ENCODE measurements around the gene PDE4C.

Gene PDE4C

GRCh38 chr19:18191640-18192062 lies 34.6 kb downstream of the PDE4C start:
- TF ChIP-seq, protein P1, sequence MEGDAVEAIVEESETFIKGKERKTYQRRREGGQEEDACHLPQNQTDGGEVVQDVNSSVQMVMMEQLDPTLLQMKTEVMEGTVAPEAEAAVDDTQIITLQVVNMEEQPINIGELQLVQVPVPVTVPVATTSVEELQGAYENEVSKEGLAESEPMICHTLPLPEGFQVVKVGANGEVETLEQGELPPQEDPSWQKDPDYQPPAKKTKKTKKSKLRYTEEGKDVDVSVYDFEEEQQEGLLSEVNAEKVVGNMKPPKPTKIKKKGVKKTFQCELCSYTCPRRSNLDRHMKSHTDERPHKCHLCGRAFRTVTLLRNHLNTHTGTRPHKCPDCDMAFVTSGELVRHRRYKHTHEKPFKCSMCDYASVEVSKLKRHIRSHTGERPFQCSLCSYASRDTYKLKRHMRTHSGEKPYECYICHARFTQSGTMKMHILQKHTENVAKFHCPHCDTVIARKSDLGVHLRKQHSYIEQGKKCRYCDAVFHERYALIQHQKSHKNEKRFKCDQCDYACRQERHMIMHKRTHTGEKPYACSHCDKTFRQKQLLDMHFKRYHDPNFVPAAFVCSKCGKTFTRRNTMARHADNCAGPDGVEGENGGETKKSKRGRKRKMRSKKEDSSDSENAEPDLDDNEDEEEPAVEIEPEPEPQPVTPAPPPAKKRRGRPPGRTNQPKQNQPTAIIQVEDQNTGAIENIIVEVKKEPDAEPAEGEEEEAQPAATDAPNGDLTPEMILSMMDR (IDR thresholded peaks at IDR 0.05) = no peak
- TF ChIP-seq ZFX (IDR thresholded peaks at IDR 0.05; ENCODE audit: borderline replicate concordance) = no peak
- peak overlapping the region; percentile 90 for H3K27ac ChIP-seq

DNA sequence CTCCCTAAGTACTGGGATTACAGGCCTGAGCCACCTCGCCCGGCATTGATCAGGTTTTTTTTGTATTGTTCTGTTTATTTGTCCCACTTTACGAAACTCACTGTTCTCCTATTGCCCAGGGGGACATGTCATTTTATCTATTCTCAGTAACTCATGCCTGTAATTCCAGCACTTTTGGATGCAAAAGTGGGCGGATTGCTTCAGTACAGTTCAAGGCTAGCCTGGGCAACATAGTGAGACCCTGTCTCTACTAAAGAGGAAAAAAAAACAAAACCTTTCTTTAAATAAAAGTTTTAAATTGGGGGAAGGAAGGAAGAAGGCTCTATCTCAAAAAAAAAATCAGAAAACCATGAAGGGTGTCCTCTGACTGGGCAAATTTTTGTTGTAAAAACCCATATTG lies 36.0 kb downstream of the PDE4C start:
- no peak overlapping the region for H3K27ac ChIP-seq
- no peak for TF ChIP-seq ZFX (IDR thresholded peaks at IDR 0.05; ENCODE audit: borderline replicate concordance)
- TF ChIP-seq, protein P1 (IDR thresholded peaks at IDR 0.05) = no peak

DNA sequence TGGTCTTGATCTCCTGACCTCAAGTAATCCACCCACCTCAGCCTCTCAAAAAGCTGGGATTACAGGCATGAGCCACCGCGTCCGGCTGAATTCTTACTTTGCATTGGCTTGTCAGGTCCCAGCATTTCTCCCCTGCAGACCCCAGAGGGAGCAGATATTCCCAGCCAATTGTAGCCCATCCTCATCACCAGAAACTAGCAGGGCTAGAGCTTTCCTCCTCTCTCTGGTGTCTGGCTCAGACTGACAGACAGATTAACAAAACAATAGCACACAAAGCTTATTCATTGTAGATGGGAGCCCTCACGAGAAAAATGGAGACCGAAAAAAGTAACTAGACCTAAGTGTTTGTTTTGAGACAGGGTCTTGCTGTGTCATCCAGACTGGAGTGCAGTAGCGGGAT lies 40.7 kb downstream of the PDE4C start:
- H3K27ac ChIP-seq = no peak overlapping the region

DNA sequence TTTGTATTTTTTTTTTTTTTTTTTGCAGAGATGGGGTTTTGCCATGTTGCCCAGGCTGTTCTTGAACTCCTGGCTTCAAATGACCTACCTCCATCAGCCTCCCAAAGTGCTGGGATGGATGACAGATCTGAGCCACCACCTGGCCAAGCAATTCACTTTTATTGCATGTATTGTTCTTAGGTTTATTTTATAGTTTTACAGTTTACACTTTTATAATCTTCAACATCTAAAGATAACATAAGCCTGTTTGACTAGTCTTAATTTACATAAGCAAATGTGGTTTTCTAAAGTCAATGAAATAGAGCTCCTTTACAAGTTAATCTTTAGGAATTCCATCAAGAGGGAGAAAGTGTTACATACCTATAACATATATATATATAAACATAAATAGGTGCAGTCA lies 42.7 kb downstream of the PDE4C start:
- peak overlapping the region; percentile 58 for H3K27ac ChIP-seq
- TF ChIP-seq, protein P1 (IDR thresholded peaks at IDR 0.05) = no peak
- TF ChIP-seq ZFX (IDR thresholded peaks at IDR 0.05; ENCODE audit: borderline replicate concordance) = no peak

More for the DNA sequence above, 40.7 kb downstream of the PDE4C start:
- TF ChIP-seq, protein P1 (IDR thresholded peaks at IDR 0.05) = no peak
- TF ChIP-seq ZFX (IDR thresholded peaks at IDR 0.05; ENCODE audit: borderline replicate concordance) = no peak

DNA sequence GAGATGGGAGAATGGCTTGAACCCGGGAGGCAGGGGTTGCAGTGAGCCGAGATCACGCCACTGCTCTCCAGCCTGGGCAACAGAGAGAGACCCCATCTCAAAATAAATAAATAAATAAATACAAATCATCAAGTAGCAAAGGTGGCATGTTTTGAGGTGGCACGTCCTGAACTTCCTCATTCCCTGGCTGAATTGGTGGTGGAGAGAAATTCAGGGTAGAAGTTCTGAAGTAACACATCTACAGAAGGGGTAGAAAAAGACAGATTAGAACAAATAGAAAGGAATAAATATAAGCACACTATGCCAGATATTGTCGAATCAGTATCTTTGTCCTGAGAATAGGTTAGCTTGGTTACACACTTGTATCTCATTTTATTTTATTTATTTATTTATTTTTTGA lies 46.3 kb downstream of the PDE4C start:
- no peak overlapping the region for H3K27ac ChIP-seq
- no peak for TF ChIP-seq ZFX (IDR thresholded peaks at IDR 0.05; ENCODE audit: borderline replicate concordance)
- TF ChIP-seq, protein P1 (IDR thresholded peaks at IDR 0.05) = no peak

DNA sequence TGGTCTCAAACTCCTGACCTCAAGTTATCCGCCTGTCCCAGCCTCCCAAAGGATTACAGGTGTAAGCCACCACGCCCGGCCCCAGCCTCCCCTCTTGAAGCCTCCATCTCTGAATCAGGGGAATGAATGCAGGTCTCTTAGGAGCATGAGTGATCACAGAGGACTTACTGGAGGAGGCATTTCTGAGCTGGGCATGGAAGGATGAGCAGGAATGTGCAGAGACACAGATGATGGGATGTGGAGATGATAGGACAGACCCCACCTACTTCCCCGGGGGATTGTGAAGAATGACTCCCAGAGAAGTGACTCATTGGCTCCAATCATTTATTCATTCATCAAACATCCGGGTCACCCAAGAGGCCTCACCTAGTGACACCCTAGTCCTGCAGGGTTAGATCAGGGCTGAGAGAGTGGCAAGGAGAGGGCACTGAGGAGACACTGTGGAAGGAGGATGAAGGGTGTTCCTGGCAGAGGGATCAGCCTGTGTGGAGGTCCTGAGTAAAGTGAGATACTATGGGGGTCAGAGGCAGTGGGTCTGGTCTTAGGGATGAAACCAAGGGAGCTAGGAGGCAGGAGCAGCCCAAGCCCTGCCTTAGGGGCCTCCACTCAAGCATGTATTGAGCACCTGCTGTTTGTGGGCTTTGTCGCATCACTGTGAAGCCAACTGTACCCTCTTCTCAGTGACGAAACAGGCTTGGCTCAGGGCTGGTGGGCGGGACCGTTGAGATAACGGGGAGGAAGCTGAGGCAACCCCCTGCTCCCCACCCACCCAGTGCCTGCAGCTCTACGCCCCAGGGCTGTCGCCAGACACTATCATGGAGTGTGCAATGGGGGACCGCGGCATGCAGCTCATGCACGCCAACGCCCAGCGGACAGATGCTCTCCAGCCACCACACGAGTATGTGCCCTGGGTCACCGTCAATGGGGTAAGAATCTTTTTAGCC lies 49.6 kb downstream of the PDE4C start:
- TF ChIP-seq ZFX (IDR thresholded peaks at IDR 0.05; ENCODE audit: borderline replicate concordance) = no peak
- TF ChIP-seq, protein P1 (IDR thresholded peaks at IDR 0.05) = no peak

DNA sequence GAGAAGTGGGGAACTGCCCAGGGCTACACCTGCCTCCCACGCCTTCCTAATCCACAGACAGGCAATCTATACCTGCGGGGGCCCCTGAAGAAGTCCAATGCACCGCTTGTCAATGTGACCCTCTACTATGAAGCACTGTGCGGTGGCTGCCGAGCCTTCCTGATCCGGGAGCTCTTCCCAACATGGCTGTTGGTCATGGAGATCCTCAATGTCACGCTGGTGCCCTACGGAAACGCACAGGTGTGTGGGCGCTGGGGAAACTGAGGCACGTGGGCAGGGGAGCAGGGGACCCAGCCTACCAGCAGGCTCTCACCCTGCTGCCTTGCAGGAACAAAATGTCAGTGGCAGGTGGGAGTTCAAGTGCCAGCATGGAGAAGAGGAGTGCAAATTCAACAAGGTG lies 51.3 kb downstream of the PDE4C start:
- no peak for TF ChIP-seq ZFX (IDR thresholded peaks at IDR 0.05; ENCODE audit: borderline replicate concordance)
- TF ChIP-seq, protein P1 (IDR thresholded peaks at IDR 0.05) = no peak
- no peak overlapping the region for H3K27ac ChIP-seq

More for the DNA sequence above, 49.6 kb downstream of the PDE4C start:
- no peak overlapping the region for H3K27ac ChIP-seq

All from 22Rv1 (cell line).